ENCODE results near the gene IVNS1ABP. TPM values are rescaled to one million over a fixed set of nuclear protein-coding genes. Genes with fewer than 3 reads are reported as not detected.

Gene IVNS1ABP
- total and polyA plus RNA-seq, 4 experiments from 2014 or later: 74.0 to 187 (median 129) TPM

DNA sequence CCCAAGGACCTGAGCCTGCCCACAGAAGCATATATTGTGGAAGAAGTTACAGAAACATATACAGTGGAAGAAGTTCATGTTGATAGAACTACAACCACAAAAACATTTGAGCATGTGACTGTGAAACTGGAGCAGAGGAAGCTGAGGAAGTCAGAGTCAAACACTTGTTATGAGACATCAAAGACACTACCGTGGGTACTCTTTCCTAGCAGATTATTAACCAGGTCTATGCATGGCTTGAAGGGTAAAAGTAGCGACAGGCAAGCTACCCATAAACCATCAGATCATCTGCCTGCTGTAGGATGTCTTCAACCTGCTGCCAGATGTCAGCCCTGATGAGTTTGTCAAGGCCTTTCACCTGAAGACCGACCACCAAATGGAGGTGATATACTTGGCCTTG lies 35.8 kb downstream of the IVNS1ABP start:
- peak; percentile 62 to 80 (median 76) for DNase-seq
- ChIA-PET POLR2A (ENCODE audit: partially characterized antibody) (interaction anchor here (0.7 to 7.8 kb wide), 26 partner anchors 10 to 414 kb away, joined by 3 to 174 read pairs (median 8); partner anchors contain the start of genes IVNS1ABP, NIBAN1, SWT1 and TRMT1L), CTCF (ENCODE audit: partially characterized antibody) (interaction anchor here (0.9 to 5.2 kb wide), 14 partner anchors 9 to 400 kb away, joined by 3 to 28 read pairs (median 4); partner anchors contain the start of gene IVNS1ABP)
- Histone ChIP-seq H3K36me3 (ENCODE audit: insufficient read depth, low read length) (no peaks in the 10 kb centered on the region), H3K9me3 (ENCODE audit: control insufficient read depth in 1 of 2, low read length in 2 of 2) (no peaks in the 10 kb centered on the region), H3K4me3 (ENCODE audit: low read length in 2 of 2) (no peak overlapping the region), H3K27me3 (ENCODE audit: insufficient read depth, low read length) (no peaks in the 10 kb centered on the region), H3K4me1 (ENCODE audit: insufficient read depth, low read length) (peaks cover 65% of the 10 kb centered on the region), H3K27ac (ENCODE audit: low read depth, low read length) (peak overlapping the region; percentile 31)
- peaks cover 0 to 20% (median 7%) of the 10 kb centered on the region in 8 donors for H3K9me3 Mint-ChIP-seq
- intact Hi-C loops (cut with micrococcal nuclease): loop anchor here (1.0 to 2.0 kb wide), 3 partner anchors 15 to 43 kb away; partner anchors contain the start of gene IVNS1ABP
- no peaks in the 10 kb centered on the region for H3K27me3 Mint-ChIP-seq
- peaks cover 16 to 29% of the 10 kb centered on the region in 2 donors for H3K36me3 Mint-ChIP-seq
- H3K27ac Mint-ChIP-seq: peak overlapping the region; percentile 86 to 97 (median 95)
- H3K4me1 Mint-ChIP-seq: peaks cover 46 to 76% (median 64%) of the 10 kb centered on the region in 4 donors
- peak overlapping the region; percentile 33 to 89 (median 78) for H3K4me3 Mint-ChIP-seq

DNA sequence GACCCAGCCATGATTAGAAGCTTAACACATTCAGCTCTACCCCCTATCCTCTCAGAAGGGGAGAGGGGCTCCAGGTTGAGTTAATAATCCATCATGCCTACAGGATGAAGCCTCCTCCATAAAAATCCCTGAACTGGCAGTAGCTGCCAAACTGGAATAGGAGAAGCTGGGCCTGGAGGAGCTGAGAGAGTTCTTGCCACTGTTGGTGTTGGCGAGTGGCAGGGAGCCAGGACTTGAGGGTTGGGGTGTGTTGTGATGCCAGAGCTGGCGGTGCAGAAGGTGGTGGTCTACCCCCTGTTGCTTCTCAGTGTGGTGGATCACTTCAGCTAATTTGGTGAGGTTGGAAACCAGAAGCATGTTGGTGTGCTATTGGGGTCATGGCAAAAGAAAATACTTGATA lies 36.5 kb downstream of the IVNS1ABP start:
- Mint-ChIP-seq H3K27ac (peak overlapping the region; percentile 86 to 97 (median 95)), H3K27me3 (no peaks in the 10 kb centered on the region), H3K36me3 (peaks cover 16 to 29% of the 10 kb centered on the region in 2 donors), H3K4me1 (peaks cover 46 to 72% (median 61%) of the 10 kb centered on the region in 4 donors), H3K9me3 (peaks cover 0 to 20% (median 7%) of the 10 kb centered on the region in 8 donors), H3K4me3 (peak overlapping the region; percentile 46 to 89 (median 76))
- no peaks in the 10 kb centered on the region for H3K27me3 ChIP-seq (ENCODE audit: insufficient read depth, low read length)
- H3K9me3 ChIP-seq (ENCODE audit: control insufficient read depth in 1 of 2, low read length in 2 of 2): no peaks in the 10 kb centered on the region
- intact Hi-C loops (cut with micrococcal nuclease): loop anchor here (2.0 kb wide), 1 partner anchor 36 kb away; the partner anchor contains the start of gene IVNS1ABP
- peak in 2 of 5 donors; percentile 7 to 38 for DNase-seq
- ChIA-PET CTCF (ENCODE audit: partially characterized antibody) (interaction anchor here (1.0 to 5.2 kb wide), 9 partner anchors 12 to 400 kb away, joined by 3 to 28 read pairs (median 5); no protein-coding TSS in a partner anchor), POLR2A (ENCODE audit: partially characterized antibody) (interaction anchor here (0.9 to 7.8 kb wide), 22 partner anchors 10 to 400 kb away, joined by 3 to 174 read pairs (median 10); partner anchors contain the start of genes IVNS1ABP, NIBAN1, SWT1 and TRMT1L)
- H3K4me3 ChIP-seq (ENCODE audit: low read length in 2 of 2): no peak overlapping the region
- H3K4me1 ChIP-seq (ENCODE audit: insufficient read depth, low read length): peaks cover 63% of the 10 kb centered on the region
- H3K27ac ChIP-seq (ENCODE audit: low read depth, low read length): no peak overlapping the region
- no peaks in the 10 kb centered on the region for H3K36me3 ChIP-seq (ENCODE audit: insufficient read depth, low read length)

DNA sequence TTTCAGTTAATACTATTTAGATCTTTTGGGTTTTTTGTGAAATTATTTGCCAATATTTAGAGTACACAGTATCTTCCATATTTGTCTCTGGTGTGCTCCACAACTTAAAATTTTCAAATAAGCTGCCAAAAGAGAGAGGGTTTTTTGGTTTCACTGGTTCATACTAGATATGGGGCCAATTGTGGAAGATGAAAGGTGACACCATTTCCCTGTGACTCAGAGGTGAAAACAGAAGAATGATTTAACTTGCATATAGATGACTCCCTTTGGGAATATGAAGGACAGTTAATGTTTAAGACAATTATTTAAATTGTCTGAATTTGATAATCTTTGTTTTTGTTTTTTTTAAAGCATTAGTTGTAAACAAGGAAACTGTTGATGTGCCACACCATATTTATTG lies 37.5 kb downstream of the IVNS1ABP start:
- CTCF ChIA-PET (ENCODE audit: partially characterized antibody): interaction anchor here (1.0 to 5.2 kb wide), 5 partner anchors 13 to 401 kb away, joined by 4 to 28 read pairs (median 11); no protein-coding TSS in a partner anchor
- POLR2A ChIA-PET (ENCODE audit: partially characterized antibody): interaction anchor here (0.9 to 7.8 kb wide), 8 partner anchors 9 to 401 kb away, joined by 3 to 174 read pairs (median 12); partner anchors contain the start of gene IVNS1ABP
- H3K9me3 Mint-ChIP-seq: peaks cover 0 to 20% (median 7%) of the 10 kb centered on the region in 8 donors
- H3K4me3 ChIP-seq (ENCODE audit: low read length in 2 of 2): no peak overlapping the region
- no peaks in the 10 kb centered on the region for H3K27me3 Mint-ChIP-seq
- intact Hi-C loops (cut with micrococcal nuclease): no loop called here
- H3K9me3 ChIP-seq (ENCODE audit: control insufficient read depth in 1 of 2, low read length in 2 of 2): no peaks in the 10 kb centered on the region
- no peaks in the 10 kb centered on the region for H3K27me3 ChIP-seq (ENCODE audit: insufficient read depth, low read length)
- no peaks in the 10 kb centered on the region for H3K36me3 ChIP-seq (ENCODE audit: insufficient read depth, low read length)
- peaks cover 16 to 29% of the 10 kb centered on the region in 2 donors for H3K36me3 Mint-ChIP-seq
- H3K4me1 Mint-ChIP-seq: peaks cover 40 to 62% (median 51%) of the 10 kb centered on the region in 4 donors
- peak overlapping the region in 2 of 8 donors; percentile 46 for H3K4me3 Mint-ChIP-seq
- no peak overlapping the region for H3K27ac ChIP-seq (ENCODE audit: low read depth, low read length)
- H3K27ac Mint-ChIP-seq: peak overlapping the region; percentile 11 to 96 (median 95)
- H3K4me1 ChIP-seq (ENCODE audit: insufficient read depth, low read length): peaks cover 53% of the 10 kb centered on the region
- DNase-seq: no peak

DNA sequence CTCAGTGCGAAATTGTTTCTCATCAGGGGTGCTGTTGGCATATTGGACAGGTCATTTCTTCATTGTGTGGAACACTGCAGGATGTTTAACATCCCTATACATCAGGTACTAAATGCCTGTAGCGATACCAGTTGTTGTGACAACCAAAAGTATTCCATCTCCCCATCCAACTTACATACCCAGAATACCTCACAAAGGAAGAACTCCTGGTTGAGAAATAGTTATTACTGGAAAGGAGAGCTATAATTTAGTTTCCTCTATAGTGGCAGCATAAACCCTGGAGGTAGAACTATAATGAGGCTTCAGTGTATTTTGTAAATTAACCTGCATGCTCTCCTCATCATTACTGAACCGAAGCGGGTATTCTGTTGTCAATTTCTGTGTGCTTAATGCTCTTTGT lies 45.1 kb downstream of the IVNS1ABP start:
- Mint-ChIP-seq H3K4me3 (no peak overlapping the region), H3K9me3 (no peaks in the 10 kb centered on the region), H3K27me3 (no peaks in the 10 kb centered on the region), H3K36me3 (peaks cover 2 to 8% of the 10 kb centered on the region in 2 donors), H3K27ac (no peak overlapping the region), H3K4me1 (no peaks in the 10 kb centered on the region)
- CTCF ChIA-PET (ENCODE audit: partially characterized antibody): interaction anchor here (1.1 to 1.8 kb wide), 2 partner anchors 10 to 102 kb away, joined by 3 to 4 read pairs; no protein-coding TSS in a partner anchor
- Histone ChIP-seq H3K4me3 (ENCODE audit: low read length in 2 of 2) (no peak overlapping the region), H3K4me1 (ENCODE audit: insufficient read depth, low read length) (no peaks in the 10 kb centered on the region), H3K9me3 (ENCODE audit: control insufficient read depth in 1 of 2, low read length in 2 of 2) (no peaks in the 10 kb centered on the region), H3K36me3 (ENCODE audit: insufficient read depth, low read length) (no peaks in the 10 kb centered on the region), H3K27ac (ENCODE audit: low read depth, low read length) (no peak overlapping the region), H3K27me3 (ENCODE audit: insufficient read depth, low read length) (no peaks in the 10 kb centered on the region)
- POLR2A ChIA-PET (ENCODE audit: partially characterized antibody): interaction anchor here (3.9 kb wide), 1 partner anchor 9 kb away, joined by 16 read pairs; no protein-coding TSS in a partner anchor
- intact Hi-C loops (cut with micrococcal nuclease): no loop called here
- DNase-seq: no peak

DNA sequence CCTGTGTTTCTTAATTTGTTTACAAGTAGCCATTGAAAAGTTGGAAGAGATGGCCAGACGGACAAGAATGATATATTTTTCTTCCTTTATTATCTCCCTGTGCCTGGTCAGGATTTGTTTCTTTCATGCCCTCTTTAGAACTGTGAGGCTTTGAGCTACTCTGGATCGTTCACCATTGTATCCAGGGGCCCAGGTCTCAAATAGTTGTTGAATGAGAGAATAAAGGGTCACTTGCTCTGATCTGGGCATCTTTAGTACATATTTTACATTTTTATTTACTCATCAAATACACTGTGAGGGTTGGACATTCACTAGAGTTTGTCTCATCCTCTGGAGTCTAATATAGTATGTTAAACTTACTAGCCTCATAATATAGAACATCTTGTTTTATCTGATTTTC lies 48.7 kb downstream of the IVNS1ABP start:
- Mint-ChIP-seq H3K27ac (no peak overlapping the region), H3K9me3 (no peaks in the 10 kb centered on the region), H3K27me3 (no peaks in the 10 kb centered on the region), H3K4me1 (no peaks in the 10 kb centered on the region), H3K4me3 (no peak overlapping the region), H3K36me3 (peaks cover 2 to 15% of the 10 kb centered on the region in 2 donors)
- Histone ChIP-seq H3K9me3 (ENCODE audit: control insufficient read depth in 1 of 2, low read length in 2 of 2) (no peaks in the 10 kb centered on the region), H3K27me3 (ENCODE audit: insufficient read depth, low read length) (no peaks in the 10 kb centered on the region), H3K4me1 (ENCODE audit: insufficient read depth, low read length) (no peaks in the 10 kb centered on the region), H3K27ac (ENCODE audit: low read depth, low read length) (no peak overlapping the region), H3K36me3 (ENCODE audit: insufficient read depth, low read length) (no peaks in the 10 kb centered on the region), H3K4me3 (ENCODE audit: low read length in 2 of 2) (no peak overlapping the region)
- intact Hi-C loops (cut with micrococcal nuclease): no loop called here
- no peak for DNase-seq
- ChIA-PET CTCF (ENCODE audit: partially characterized antibody) (no interaction called here), POLR2A (ENCODE audit: partially characterized antibody) (interaction anchor here (0.8 to 1.3 kb wide), 2 partner anchors 13 to 48 kb away, joined by 3 to 4 read pairs; no protein-coding TSS in a partner anchor)

DNA sequence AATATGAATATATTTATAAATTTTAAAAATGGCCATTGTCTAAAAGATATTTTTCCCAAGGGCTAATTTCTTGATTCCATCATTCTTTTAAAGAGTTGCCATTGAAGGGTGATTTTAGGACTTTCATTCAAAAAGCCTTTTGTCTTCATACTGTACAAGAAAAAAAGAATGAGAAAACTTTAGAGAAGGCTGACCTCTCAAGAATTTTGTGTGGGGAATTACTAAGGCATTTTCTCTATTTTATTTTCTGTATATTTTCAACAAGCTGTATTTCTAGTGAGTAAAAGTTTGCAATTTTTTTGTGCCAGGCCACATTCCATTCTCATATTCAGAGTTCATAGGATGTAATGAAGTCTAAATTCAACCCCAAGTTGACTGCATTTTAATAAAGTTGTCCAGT lies 49.3 kb downstream of the IVNS1ABP start:
- POLR2A ChIA-PET (ENCODE audit: partially characterized antibody): interaction anchor here (1.1 to 1.4 kb wide), 3 partner anchors 14 to 413 kb away, joined by 3 to 4 read pairs (median 4); no protein-coding TSS in a partner anchor

DNA sequence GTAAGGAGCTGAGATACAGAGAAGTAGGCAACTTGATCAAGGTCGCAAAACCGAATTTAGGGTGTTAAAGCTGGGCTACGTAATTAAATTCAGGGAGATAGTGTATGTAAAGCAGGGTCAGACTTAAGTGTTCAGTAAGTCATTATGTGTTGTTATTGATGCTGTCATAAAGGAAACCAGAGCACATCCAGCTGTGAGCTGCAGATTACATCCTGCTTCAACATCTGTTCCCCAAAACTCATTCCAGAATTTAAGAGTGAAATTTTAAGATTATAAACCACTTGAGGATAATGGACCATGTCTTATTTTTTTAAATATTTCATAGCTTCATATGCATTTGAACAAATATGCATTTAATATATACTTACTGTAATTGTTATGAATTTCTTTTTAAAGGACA lies 49.7 kb downstream of the IVNS1ABP start:
- Mint-ChIP-seq H3K4me1 (no peaks in the 10 kb centered on the region), H3K9me3 (no peaks in the 10 kb centered on the region), H3K27ac (no peak overlapping the region), H3K36me3 (peaks cover 2 to 16% of the 10 kb centered on the region in 2 donors), H3K4me3 (no peak overlapping the region), H3K27me3 (no peaks in the 10 kb centered on the region)
- H3K27me3 ChIP-seq (ENCODE audit: insufficient read depth, low read length): no peaks in the 10 kb centered on the region
- no peaks in the 10 kb centered on the region for H3K4me1 ChIP-seq (ENCODE audit: insufficient read depth, low read length)
- ChIA-PET CTCF (ENCODE audit: partially characterized antibody) (interaction anchor here (1.1 kb wide), 1 partner anchor 10 kb away, joined by 3 read pairs; no protein-coding TSS in a partner anchor), POLR2A (ENCODE audit: partially characterized antibody) (interaction anchor here (1.1 to 1.4 kb wide), 3 partner anchors 14 to 413 kb away, joined by 3 to 4 read pairs (median 4); no protein-coding TSS in a partner anchor)
- H3K4me3 ChIP-seq (ENCODE audit: low read length in 2 of 2): no peak overlapping the region
- no peaks in the 10 kb centered on the region for H3K9me3 ChIP-seq (ENCODE audit: control insufficient read depth in 1 of 2, low read length in 2 of 2)
- no peak overlapping the region for H3K27ac ChIP-seq (ENCODE audit: low read depth, low read length)
- no peak for DNase-seq
- H3K36me3 ChIP-seq (ENCODE audit: insufficient read depth, low read length): no peaks in the 10 kb centered on the region
- intact Hi-C loops (cut with micrococcal nuclease): no loop called here

More for the DNA sequence above, 49.3 kb downstream of the IVNS1ABP start:
- Mint-ChIP-seq H3K27me3 (no peaks in the 10 kb centered on the region), H3K36me3 (peaks cover 2 to 16% of the 10 kb centered on the region in 2 donors), H3K9me3 (no peaks in the 10 kb centered on the region), H3K27ac (no peak overlapping the region), H3K4me1 (no peaks in the 10 kb centered on the region), H3K4me3 (no peak overlapping the region)
- Histone ChIP-seq H3K9me3 (ENCODE audit: control insufficient read depth in 1 of 2, low read length in 2 of 2) (no peaks in the 10 kb centered on the region), H3K4me3 (ENCODE audit: low read length in 2 of 2) (no peak overlapping the region), H3K27ac (ENCODE audit: low read depth, low read length) (no peak overlapping the region), H3K36me3 (ENCODE audit: insufficient read depth, low read length) (no peaks in the 10 kb centered on the region), H3K4me1 (ENCODE audit: insufficient read depth, low read length) (no peaks in the 10 kb centered on the region), H3K27me3 (ENCODE audit: insufficient read depth, low read length) (no peaks in the 10 kb centered on the region)
- no peak for DNase-seq
- intact Hi-C loops (cut with micrococcal nuclease): no loop called here
- CTCF ChIA-PET (ENCODE audit: partially characterized antibody): no interaction called here

Data from CD4-positive, alpha-beta memory T cell (primary cell).